K562 (cell line): ENCODE measurements around the gene STMN3. TPM values are rescaled to one million over a fixed set of nuclear protein-coding genes. Genes with fewer than 3 reads are reported as not detected.

Source experiments
- ATAC-seq: fragments of 200-7000 bp; cut with Tn5 transposase; 3 replicates; pipeline ENCODE4 v1.9.1; 2020; ENCODE audit warnings: moderate library complexity
- BruUV-seq: library from RNA; stranded (reverse); fragments of 400-500 nt; replicated peaks from 2 replicates; lab custom pipeline; 2021; lab: Mats Ljungman, UMichigan
- CTCF ChIA-PET: fragments of 300-600 bp; formaldehyde crosslinking; extraction: SDS; loops from one replicate; lab custom pipeline; 2021; ENCODE audit warnings: low intra/inter-chr PET ratio; lab: Yijun Ruan, JAX
- POLR2A ChIA-PET: fragments of 300-600, 350-650 bp; sonication (Branson Sonifier 250); formaldehyde crosslinking; extraction: SDS; loops from one replicate; lab custom pipeline; 2021; ENCODE audit warnings: antibody characterized with exemption, inconsistent platforms; lab: Yijun Ruan, JAX
- DNase-seq, 4 experiments: peaks; one replicate each; pipeline versions ENCODE4 v3.0.0 to v3.0.0-alpha.2; 2011 to 2018; ENCODE audit warnings: low spot score in 3 of 4, mixed read lengths in 3 of 4; ENCODE audit errors: extremely low read depth in 1 of 4
- FAIRE-seq: peaks from 2 replicates; lab custom pipeline; 2011; peaks lifted over from hg19 to GRCh38; lab: Jason Lieb, UNC
- H2AFZ ChIP-seq: 2 replicates; pipeline ENCODE4 v1.6.0; 2011; ENCODE audit warnings: low read depth, low read length, control low read depth, inconsistent platforms
- H3K27ac ChIP-seq: fragments of 200-600 bp; 3 replicates; pipeline ENCODE4 v1.8.0; 2011; ENCODE audit warnings: low read depth, mild to moderate bottlenecking, control low read depth, inconsistent platforms, low read length, moderate library complexity, mixed read lengths; ENCODE audit errors: extremely low read depth
- H3K27me3 ChIP-seq, 2 experiments: fragments of 300-600 bp in 1 of 2; 2 replicates in 1 of 2; 3 replicates in 1 of 2; pipeline versions ENCODE4 v1.6.0 to v1.8.0; 2011; ENCODE audit warnings: inconsistent platforms in 2 of 2, low read length in 2 of 2, mild to moderate bottlenecking in 1 of 2, mixed read lengths in 1 of 2, moderate library complexity in 1 of 2; ENCODE audit not compliant: control insufficient read depth in 2 of 2, insufficient read depth in 2 of 2
- H3K36me3 ChIP-seq: fragments of 300-600 bp; 3 replicates; pipeline ENCODE4 v1.8.0; 2011; ENCODE audit warnings: mild to moderate bottlenecking, low read length, inconsistent platforms; ENCODE audit not compliant: control insufficient read depth, insufficient read depth
- H3K4me1 ChIP-seq, 2 experiments: fragments of 200-600 bp in 1 of 2; replicated peaks in 1 of 2; 2 replicates in 1 of 2; 3 replicates in 1 of 2; pipeline versions ENCODE4 v1.5.1 to v1.8.0; 2011; ENCODE audit warnings: inconsistent platforms in 2 of 2, low read length in 2 of 2, mild to moderate bottlenecking in 1 of 2, mixed read lengths in 1 of 2, moderate library complexity in 1 of 2; ENCODE audit not compliant: control insufficient read depth in 2 of 2, insufficient read depth in 2 of 2
- H3K4me2 ChIP-seq: 2 replicates; pipeline ENCODE4 v1.6.1; 2011; ENCODE audit warnings: low read length, control low read depth, inconsistent platforms, mixed read lengths; ENCODE audit not compliant: insufficient read depth
- H3K4me3 ChIP-seq: fragments of 200-600 bp; sonication (generic), shearing (Covaris generic); 2 replicates; pipeline ENCODE4 v1.5.1; 2016; ENCODE audit warnings: control low read depth, inconsistent platforms
- H3K79me2 ChIP-seq: fragments of 200-600 bp; 3 replicates; pipeline ENCODE4 v1.8.0; 2011; ENCODE audit warnings: low read length, inconsistent platforms; ENCODE audit not compliant: control insufficient read depth, insufficient read depth
- H3K9ac ChIP-seq, 2 experiments: 2 replicates each; pipeline versions ENCODE4 v1.6.0 to v1.6.1; 2011; ENCODE audit warnings: low read depth in 2 of 2, low read length in 2 of 2, control low read depth in 1 of 2, inconsistent platforms in 1 of 2, mild to moderate bottlenecking in 1 of 2, mixed read lengths in 1 of 2; ENCODE audit not compliant: insufficient read depth in 1 of 2
- H3K9me1 ChIP-seq: one replicate; pipeline ENCODE4 v1.6.0; 2011; ENCODE audit warnings: inconsistent platforms, mild to moderate bottlenecking, low read length, moderate library complexity; ENCODE audit not compliant: control insufficient read depth, insufficient read depth
- H3K9me3 ChIP-seq: replicated peaks from 2 replicates; pipeline ENCODE4 v1.5.1; 2011; ENCODE audit warnings: low read depth, low read length, inconsistent platforms; ENCODE audit not compliant: control insufficient read depth, insufficient read depth
- H4K20me1 ChIP-seq: replicated peaks from 2 replicates; pipeline ENCODE4 v1.6.1; 2011; ENCODE audit warnings: low read length, inconsistent platforms, mixed read lengths; ENCODE audit not compliant: control insufficient read depth, insufficient read depth
- CREB3 ChIP-seq: fragments of 450-650 bp; conservative IDR thresholded peaks from 2 replicates; pipeline ENCODE4 v1.6.1; 2016; ENCODE audit warnings: missing genetic modification characterization, low read depth, mild to moderate bottlenecking, missing compliant biosample characterization, moderate library complexity
- EWSR1 ChIP-seq: fragments of 450-650 bp; IDR thresholded peaks from 2 replicates; pipeline ENCODE4 v1.6.1; 2018; ENCODE audit warnings: borderline replicate concordance, mild to moderate bottlenecking, low read depth, moderate library complexity; ENCODE audit not compliant: partially characterized antibody
- MYNN ChIP-seq, 2 experiments: sonication (generic); formaldehyde crosslinking in 1 of 2; IDR thresholded peaks; 2 replicates each; pipeline versions ENCODE4 v1.5.0 to v1.6.1; 2016 to 2020; ENCODE audit warnings: antibody characterized with exemption in 1 of 2, missing genetic modification reagents in 1 of 2
- SLC30A9 ChIP-seq: fragments of 250-450 bp; sonication (Bioruptor Pico); IDR thresholded peaks from 2 replicates; pipeline ENCODE4 v1.8.0; 2022; ENCODE audit warnings: mild to moderate bottlenecking, moderate library complexity
- ZC3H8 ChIP-seq: fragments of 450-650 bp; IDR thresholded peaks from 2 replicates; pipeline ENCODE4 v1.6.1; 2017
- WGBS: fragments of 100-300 bp; shearing (Covaris generic); methylation state at CpG from one replicate; pipeline ENCODE4 v1.1.6; 2016; ENCODE audit warnings: low coverage, mixed read lengths; ENCODE audit not compliant: insufficient coverage; ENCODE audit errors: missing lambda C conversion rate; 5-methylcytosine and 5-hydroxymethylcytosine counted together
- in situ Hi-C: fragments of 300-500 bp; cut with MboI; formaldehyde crosslinking; loops from 4 replicates; pipeline ENCODE4 v1.15.0; 2018; ENCODE audit warnings: inconsistent platforms, mixed read lengths
- intact Hi-C: fragments of 100-400 bp; cut with micrococcal nuclease; formaldehyde crosslinking; loops from 2 replicates; pipeline ENCODE4 v1.14.2; 2022
- polyA plus RNA-seq, 8 experiments: library from polyadenylated mRNA; depleted of rRNA in 4 of 8; stranded (reverse) in 5 of 8; unstranded in 3 of 8; fragments of >200 nt; fragmentation: Nextera tagmentation in 2 of 8; fragmentation: Illumina TruSeq in 1 of 8; extraction: Ambion mirVana in 2 of 8; extraction: Trizol in 1 of 8; gene quantifications; 2 replicates each; pipeline versions ENCODE4 v1.2.1 to v1.2.3, GENCODE V29; 2011 to 2014; ENCODE audit warnings: inconsistent platforms in 1 of 8, missing spikeins in 1 of 8
- total RNA-seq, 7 experiments: library from RNA; depleted of rRNA in 6 of 7; stranded (reverse); fragments of >200 nt in 6 of 7; fragmentation: Illumina TruSeq in 2 of 7; extraction: Trizol in 2 of 7; gene quantifications; 2 replicates each; pipeline versions ENCODE4 v1.2.1 to v1.2.3, GENCODE V29; 2011 to 2021; ENCODE audit warnings: low replicate concordance in 1 of 7

The STMN3 gene
- total and polyA plus RNA-seq, 9 of the 15 experiments (the other 6 are each of a cell fraction or from before 2014, with no cell fraction given) = 0.70 to 65.6 (median 29.4) TPM

DNA sequence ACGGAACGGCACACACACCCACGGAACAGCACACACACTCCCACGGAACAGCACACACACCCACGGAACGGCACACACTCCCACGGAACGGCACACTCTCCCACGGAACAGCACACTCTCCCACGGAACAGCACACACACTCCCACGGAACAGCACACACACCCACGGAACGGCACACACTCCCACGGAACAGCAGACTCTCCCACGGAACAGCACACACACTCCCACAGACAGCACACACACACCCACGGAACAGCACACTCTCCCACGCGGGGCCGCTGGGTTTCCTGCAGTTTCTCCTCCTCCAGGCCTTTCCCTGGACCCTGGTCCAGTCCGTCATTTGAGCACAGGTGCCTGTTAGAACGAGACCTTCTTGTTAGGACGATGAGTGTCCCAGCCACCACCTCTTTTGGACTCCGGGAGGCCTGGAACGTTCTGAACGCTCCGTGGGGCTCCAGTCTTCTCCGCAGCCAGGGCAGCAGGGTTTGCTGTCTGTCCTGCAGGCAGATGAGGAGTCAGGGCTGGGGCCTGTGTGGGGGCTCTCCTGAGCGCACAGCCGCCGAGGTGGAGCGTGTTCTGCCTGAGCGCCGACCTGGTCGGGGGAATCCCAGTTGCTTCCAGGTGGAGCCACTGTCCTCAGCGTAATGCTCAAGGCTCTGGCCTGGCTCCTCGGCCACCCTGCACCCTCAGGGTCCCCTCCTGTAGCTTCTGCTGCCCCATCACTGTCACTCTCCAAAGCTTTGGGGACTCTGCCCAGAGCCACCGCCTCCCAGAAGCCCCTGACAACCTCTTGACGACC is 25.6 kb upstream of the STMN3 start (continued):
- TF ChIP-seq MYNN (IDR thresholded peaks at IDR 0.05) (no peak), MYNN (CRISPR knock-in tag; IDR thresholded peaks at IDR 0.05) (no peak)

DNA sequence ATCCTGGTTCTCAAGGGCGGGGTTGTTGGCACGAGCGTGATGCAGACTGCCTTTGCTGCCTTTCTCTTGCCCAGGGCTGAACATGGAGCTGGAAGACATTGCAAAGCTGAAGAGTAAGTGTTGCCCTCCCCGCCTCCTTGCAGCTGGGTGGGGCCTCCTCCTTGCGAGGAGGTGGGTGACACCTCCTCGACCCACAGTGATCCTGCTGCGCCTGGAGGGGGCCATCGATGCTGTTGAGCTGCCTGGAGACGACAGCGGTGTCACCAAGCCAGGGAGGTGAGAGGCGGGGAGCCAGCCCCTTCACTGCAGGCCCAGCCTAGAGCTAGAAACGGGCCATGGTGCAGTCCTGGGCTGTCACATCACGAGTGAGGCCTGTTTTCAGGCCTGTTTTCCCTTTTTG is 24.8 kb upstream of the STMN3 start:
- H3K4me3 ChIP-seq = no peak overlapping the region
- no peaks in the 10 kb centered on the region for H4K20me1 ChIP-seq
- no peaks in the 10 kb centered on the region for H3K9me3 ChIP-seq
- no peak overlapping the region for H3K4me2 ChIP-seq
- no peak overlapping the region for H3K27ac ChIP-seq
- DNase-seq (no peak), ATAC-seq (no peak), FAIRE-seq (no peak)
- in situ Hi-C loops = no loop called here
- no peaks in the 10 kb centered on the region for H3K27me3 ChIP-seq
- H3K9me1 ChIP-seq = no peaks in the 10 kb centered on the region
- no peak overlapping the region for H2AFZ ChIP-seq
- POLR2A ChIA-PET = no interaction called here
- H3K9ac ChIP-seq = 0 out of 4 replicates have a peak overlapping the region, but pooled peaks of 1 of the 2 experiments have one; percentile 17
- no peaks in the 10 kb centered on the region for H3K79me2 ChIP-seq
- H3K36me3 ChIP-seq = peaks cover 77% of the 10 kb centered on the region; the same call in 2 of the 3 replicates
- TF ChIP-seq SLC30A9 (no peak), EWSR1 (no peak), CREB3 (tag) (no peak), ZC3H8 (no peak)
- no TSS peak for BruUV-seq
- intact Hi-C loops = no loop called here
- peaks cover 0 to 26% of the 10 kb centered on the region in 2 experiments; a peak in 2 of 5 replicates for H3K4me1 ChIP-seq
- 80% methylated on average over 13 of the region's 13 CpGs for WGBS
- CTCF ChIA-PET = no interaction called here
